GM21529 (cell line): ENCODE measurements around the gene FBXO47.

Experiments
- ATAC-seq: cut with Tn5 transposase; IDR thresholded peaks from one replicate; pipeline ENCODE4 v1.9.1; 2021; ENCODE audit not compliant: unreplicated experiment

Gene FBXO47, protein sequence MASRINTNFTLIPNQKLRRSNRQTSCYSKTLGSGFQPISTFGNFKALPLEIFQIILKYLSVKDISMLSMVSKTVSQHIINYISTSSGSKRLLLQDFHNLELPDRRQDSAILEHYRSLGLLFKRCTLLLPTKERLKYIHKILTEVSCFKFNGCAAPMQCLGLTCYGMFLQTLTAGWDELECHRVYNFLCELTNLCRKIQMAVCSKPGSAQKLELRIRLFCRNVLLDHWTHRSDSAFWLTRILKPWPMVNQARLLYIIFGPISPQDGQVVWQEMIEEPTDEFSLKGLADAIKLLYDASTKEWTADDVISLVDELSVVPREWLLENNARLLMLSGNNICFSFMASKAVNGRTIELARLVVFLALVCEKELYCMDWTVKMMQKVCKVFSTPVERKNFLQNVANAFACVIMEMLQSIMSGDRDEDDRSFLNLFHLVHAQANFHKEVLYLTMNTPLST

GRCh38 chr17:38967290-38967738, at the start of gene FBXO47:
TSS of gene FBXO47 (minus strand) at chr17:38967403. CDS start at chr17:38963025, 4,378 bp downstream.
- no peak for ATAC-seq

DNA sequence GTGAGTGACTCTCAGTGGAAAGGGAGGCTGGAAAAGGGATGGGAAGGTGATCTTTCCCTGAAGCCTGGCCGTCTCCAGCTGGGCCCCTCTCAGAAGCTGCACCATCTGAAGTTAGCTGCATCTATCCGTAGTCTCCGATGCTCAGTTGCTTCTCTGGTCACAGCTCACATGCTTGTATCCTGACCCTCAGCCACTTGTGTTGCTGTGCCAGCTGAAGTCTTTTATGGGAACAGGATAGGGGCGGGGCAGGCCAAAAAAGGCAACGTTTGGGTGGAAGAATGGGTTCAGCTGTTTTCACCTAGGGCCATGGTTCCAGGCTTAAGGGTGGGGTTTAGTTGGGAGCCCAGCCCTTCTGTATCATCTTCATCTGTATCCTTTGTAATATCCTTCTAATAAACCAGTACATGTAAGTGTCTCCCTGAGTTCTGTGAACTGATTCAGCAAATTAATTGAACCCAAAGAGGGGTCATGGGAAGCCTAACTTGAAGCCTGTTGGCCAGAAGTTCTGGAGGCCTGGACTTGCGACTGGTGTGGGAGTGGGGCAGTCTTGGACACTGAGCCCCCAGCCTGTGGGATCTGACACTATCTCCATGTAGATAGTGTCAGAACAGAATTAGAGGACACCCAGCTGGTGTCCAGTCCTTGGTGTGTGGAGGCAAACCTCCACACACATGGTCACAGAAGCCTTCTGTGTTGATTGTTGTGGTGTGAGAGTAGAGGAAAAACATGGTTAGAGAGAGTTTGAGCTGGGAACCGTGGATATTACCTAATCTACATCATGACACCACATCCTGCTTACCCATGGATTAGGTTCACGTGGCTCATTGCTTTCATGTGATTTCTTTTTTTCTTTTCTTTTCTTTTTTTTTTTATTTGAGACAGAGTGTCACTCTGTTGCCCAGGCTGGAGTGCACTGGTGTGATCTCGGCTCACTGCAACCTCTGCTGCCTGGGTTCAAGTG, 49.3 kb upstream of the FBXO47 start:
- ATAC-seq, result no peak

- no peak for ATAC-seq
Measured at GRCh38 chr17:39015546-39015935, 48.3 kb upstream of the FBXO47 start.

DNA sequence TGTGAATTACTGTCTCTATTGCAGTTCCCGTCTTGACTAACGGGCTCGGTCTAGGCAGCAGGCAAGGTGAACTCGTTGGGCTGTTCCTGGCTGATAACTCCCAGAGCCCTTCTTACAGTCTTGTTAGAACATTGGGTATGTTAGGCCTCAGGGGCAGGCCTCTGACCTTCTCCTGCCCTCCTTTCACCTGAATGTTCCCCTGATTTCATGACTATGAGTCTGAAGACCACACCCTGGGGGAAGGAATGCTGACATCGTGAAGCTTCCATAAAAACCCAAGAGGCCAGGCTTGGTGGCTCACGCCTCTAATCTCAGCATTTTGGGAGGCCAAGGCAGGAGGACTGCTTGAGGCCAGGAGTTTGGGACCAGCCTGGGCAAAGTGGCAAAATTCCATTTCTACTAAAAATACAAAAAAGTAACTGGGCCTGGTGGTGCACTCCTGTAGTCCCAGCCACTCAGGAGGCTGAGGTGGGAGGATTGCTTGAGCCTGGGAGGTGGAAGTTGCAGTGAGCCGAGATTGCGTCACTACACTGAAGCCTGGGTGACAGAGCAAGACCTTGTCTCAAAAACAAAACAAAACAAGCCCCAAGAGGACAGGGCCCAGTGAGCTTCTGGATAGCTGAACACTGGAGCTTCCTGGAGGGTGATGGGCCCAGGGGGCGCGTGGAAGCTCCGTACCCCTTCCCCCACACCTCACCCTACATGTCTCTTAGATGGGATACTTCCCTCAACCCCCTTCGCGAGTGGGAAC, 47.8 kb upstream of the FBXO47 start:
- no peak for ATAC-seq

GRCh38 chr17:39014044-39014794, 47.0 kb upstream of the FBXO47 start:
- no peak for ATAC-seq

DNA sequence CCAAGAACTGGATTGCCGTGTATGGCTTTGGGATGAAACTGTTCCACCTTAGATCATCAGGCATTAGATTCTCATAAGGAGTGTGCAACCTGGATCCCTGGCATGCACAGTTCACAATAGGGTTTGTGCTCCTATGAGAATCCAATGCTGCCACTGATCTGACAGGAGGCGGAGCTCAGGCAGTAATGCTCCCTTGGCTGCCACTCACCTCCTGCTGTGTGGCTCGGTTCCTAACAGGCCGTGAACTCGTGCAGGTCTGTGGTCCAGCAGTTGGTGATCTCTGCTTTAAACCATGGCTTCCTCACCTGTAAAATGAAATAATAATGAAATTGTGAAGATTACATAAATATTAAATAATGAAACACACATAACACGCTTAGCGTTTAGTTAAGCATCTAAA, 45.5 kb upstream of the FBXO47 start:
- no peak for ATAC-seq

- no peak for ATAC-seq
Measured at GRCh38 chr17:39011907-39012468, 44.8 kb upstream of the FBXO47 start.

GRCh38 chr17:39009581-39010001, 42.4 kb upstream of the FBXO47 start:
- no peak for ATAC-seq

- ATAC-seq, result no peak
Measured at GRCh38 chr17:39008633-39009032, 41.4 kb upstream of the FBXO47 start.

- ATAC-seq, result no peak
Measured at GRCh38 chr17:39002991-39003715, 36.0 kb upstream of the FBXO47 start.

DNA sequence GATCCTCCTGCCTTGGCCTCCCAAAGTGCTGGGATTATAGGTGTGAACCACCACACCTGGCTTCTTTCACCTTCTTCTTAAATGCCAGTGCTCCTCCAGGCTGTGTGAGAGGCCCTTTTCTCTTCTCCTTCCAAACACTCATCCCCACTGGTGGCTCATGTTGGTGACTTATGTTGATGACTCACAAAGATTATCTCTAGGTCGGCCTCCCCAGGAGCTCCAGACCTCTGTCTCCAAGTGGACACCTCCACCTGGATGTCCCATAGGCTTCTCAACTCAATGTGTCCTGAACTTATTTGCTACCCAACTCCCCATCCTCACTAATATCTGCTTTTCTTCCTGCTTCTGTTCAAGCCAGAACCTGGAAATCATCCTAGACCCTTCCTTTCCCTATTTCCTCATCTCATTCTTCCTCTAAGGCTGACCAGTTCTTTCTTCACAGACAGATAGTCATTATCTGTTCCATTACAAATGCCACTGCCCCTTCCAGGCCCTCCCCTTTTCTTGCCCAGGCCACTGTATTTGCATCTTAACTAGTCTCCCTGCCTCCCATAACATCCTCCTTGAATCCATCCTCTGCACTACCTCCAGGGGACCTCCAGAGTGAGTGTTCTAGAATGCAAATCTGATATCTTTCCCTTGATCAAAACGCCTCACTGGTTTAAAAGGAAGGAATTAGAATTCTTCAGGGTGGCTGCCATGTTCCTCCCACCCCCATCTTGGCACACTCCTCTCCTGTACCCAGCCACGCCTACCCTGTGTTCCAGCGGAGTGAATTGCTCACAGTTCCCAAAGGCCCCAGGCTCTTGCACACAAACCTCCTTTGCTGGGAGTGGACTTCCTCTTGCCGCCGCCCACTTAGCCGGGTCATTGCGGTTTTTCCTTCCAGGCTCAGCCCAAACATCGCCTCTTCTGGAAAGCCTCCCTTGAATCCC, 34.8 kb upstream of the FBXO47 start:
- ATAC-seq, result no peak

DNA sequence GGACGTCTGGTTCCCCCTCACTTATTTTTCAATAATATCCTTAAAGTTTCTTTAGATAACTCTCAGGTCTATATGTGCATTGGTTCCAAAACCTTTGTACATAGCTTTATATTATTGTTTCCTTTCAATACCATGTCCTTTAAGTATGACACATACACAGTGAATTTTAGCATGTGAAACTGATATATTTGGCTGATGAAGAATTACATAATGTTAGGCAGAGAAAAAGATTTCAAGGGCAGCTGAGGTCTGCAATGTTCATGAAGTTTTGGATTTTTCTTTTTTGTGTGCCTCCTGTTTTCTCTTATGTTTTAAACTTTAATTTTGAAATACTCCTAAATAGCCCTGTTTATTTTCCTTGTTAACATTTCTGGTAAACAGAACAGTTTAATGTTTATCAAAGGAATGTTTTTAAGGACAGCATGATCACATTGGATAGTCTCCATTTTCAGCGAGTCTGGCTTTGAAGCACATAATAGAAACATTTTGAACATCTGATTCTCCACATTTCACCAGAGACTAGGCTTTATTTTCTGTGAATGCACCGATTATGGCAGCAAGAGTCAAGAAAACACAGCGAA, 32.9 kb upstream of the FBXO47 start:
- ATAC-seq, result no peak

DNA sequence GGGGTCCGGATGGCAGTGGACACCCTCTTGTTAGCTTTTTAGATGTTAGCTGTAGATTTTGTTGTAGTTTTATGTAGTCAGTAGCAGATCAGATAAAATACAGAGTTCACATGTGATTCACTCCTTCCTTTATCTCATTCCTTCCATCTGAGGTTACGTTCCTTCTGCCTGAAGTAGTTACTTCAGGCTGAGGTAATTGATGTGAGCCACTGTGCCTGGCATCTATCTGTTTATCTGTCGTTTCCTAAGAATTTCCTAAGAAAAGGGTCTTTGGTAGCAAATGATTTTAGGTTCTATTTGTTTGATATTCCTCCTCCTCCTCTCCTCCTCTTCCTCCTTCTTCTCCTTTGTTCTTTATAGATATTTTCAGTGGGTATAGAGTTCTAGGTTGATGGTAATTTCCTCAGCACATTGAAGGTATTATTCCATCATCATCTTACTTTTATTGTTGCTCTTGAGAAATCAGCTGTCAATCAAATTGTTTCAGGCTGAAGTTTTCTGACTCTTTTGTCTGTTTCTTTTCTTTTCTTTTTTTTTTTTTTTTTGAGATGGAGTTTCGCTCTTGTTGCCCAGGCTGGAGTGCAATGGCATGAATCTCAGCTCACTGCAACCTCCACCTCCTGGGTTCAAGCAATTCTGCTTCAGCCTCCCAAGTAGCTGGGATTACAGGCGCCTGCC, 29.6 kb upstream of the FBXO47 start:
- ATAC-seq, result no peak

DNA sequence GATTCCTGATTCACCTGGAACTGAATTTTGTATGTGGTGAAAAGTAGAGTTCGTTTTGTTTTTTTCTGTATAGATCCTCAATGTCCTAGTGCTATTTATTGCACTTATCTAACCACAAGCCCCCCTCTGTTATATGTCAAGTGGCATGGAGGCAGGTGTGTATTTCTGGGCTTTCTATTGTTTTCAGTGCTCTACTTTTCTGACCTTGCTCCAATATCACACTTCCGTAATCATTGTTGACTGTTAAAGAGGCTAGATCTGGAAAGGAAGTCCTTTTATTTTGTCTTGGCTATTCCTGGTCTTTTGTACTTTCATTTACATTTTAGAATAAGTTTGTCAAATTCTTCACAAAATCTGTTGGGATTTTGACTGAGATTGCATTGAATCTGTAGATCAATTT, 26.8 kb upstream of the FBXO47 start:
- ATAC-seq, result no peak

DNA sequence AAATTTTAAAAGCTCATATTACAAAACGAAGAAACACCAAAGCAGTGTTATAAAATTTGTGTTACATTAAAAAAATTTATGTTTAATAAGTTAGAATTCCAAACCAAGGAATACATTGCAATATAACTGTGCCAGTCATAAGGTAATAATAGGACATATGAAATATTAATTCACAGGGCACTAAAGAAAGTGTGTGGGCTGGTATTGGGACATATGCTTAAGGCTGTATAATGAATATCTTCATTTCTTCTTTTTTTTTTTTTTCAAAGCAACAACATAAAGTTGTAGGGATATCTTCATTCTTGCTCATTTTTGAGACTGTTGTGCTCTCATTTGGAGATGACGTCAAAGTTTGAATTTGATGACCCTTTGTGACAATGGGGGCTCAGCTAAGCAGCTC, 17.5 kb upstream of the FBXO47 start:
- no peak for ATAC-seq

- ATAC-seq, result no peak
Measured at GRCh38 chr17:38982858-38983746, 15.9 kb upstream of the FBXO47 start.
